Measurements from ENCODE around the gene PLEKHM3.
"Not testable (repeated sequence)": the region's sequence is repeated elsewhere in the genome, so short reads cannot be mapped to it uniquely, and the experiment has no call there.

The PLEKHM3 gene

DNA sequence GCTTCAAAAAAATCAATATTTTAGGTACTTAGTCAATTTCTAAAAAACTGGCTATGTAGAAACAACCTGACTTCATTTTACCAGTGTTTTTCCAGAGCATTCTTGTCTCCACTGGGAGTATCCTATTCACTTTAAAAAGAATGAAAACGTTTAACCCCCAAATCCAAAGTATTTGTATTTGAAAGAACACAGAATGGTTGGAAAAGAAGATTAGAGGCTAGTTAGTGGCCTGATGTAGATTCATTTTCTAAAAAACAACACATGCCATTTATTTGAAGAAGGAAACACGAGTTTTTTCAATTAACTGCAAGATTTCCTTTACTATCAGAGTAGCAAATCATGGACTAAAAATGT is 74.6 kb downstream of the PLEKHM3 start:
- H3K36me3 ChIP-seq (replicated peaks; ENCODE audit: low read depth, low read length), result no peaks in the 10 kb centered on the region

GRCh38 chr2:207950063-207950760 is 75.1 kb downstream of the PLEKHM3 start:
- no peak for TF ChIP-seq EZH2phosphoT487 (IDR thresholded peaks at IDR 0.05; ENCODE audit: low read depth)
- TF ChIP-seq CTCF (IDR thresholded peaks at IDR 0.05; ENCODE audit: low read depth, low read length), result no peak
- Histone ChIP-seq H3K9ac (ENCODE audit: low read length) (no peak overlapping the region), H4K20me1 (ENCODE audit: insufficient read depth, low read length) (no peaks in the 10 kb centered on the region), H3K4me1 (ENCODE audit: low read length) (peaks cover 15% of the 10 kb centered on the region), H3K27ac (ENCODE audit: low read length) (no peak overlapping the region), H3K79me2 (ENCODE audit: low read length) (no peaks in the 10 kb centered on the region), H3K4me3 (ENCODE audit: low read length) (no peak overlapping the region), H3K36me3 (replicated peaks; ENCODE audit: low read depth, low read length) (no peaks in the 10 kb centered on the region), H3K27me3 (ENCODE audit: low read depth, low read length) (no peaks in the 10 kb centered on the region), H3K9me3 (ENCODE audit: insufficient read depth, low read length) (no peaks in the 10 kb centered on the region), H3K4me2 (ENCODE audit: low read length) (no peak overlapping the region), H2AFZ (ENCODE audit: low read depth, low read length) (no peak overlapping the region)

More for the DNA sequence above, 74.6 kb downstream of the PLEKHM3 start:
- Histone ChIP-seq H3K4me3 (ENCODE audit: low read length) (no peak overlapping the region), H3K9ac (ENCODE audit: low read length) (no peak overlapping the region), H3K27ac (ENCODE audit: low read length) (no peak overlapping the region), H3K79me2 (ENCODE audit: low read length) (no peaks in the 10 kb centered on the region), H3K27me3 (ENCODE audit: low read depth, low read length) (no peaks in the 10 kb centered on the region), H3K4me1 (ENCODE audit: low read length) (peaks cover 15% of the 10 kb centered on the region), H3K9me3 (ENCODE audit: insufficient read depth, low read length) (no peaks in the 10 kb centered on the region), H2AFZ (ENCODE audit: low read depth, low read length) (no peak overlapping the region), H4K20me1 (ENCODE audit: insufficient read depth, low read length) (no peaks in the 10 kb centered on the region), H3K4me2 (ENCODE audit: low read length) (no peak overlapping the region)
- TF ChIP-seq EZH2phosphoT487 (IDR thresholded peaks at IDR 0.05; ENCODE audit: low read depth), result no peak
- no peak for TF ChIP-seq CTCF (IDR thresholded peaks at IDR 0.05; ENCODE audit: low read depth, low read length)

DNA sequence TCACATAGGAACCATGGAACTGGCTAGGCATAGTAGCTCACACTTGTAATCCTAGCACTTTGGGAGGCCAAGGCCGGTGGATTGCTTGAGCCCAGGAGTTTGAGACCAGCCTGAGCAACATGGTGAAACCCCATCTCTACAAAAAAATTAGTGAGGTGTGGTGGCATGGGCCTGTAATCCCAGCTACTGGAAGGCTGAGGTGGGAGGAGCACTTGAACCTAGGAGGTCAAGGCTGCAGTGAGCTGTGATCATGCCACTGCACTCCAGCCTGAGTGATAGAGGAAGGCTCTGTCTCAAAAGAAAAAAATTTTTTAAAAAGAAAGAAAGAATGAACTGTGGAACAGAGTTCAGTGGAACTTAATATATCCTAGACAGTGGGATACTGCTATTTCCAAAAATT is 76.1 kb downstream of the PLEKHM3 start:
- H2AFZ ChIP-seq (ENCODE audit: low read depth, low read length); H4K20me1 ChIP-seq (ENCODE audit: insufficient read depth, low read length); H3K36me3 ChIP-seq (replicated peaks; ENCODE audit: low read depth, low read length); H3K9ac ChIP-seq (ENCODE audit: low read length); H3K9me3 ChIP-seq (ENCODE audit: insufficient read depth, low read length); H3K4me3 ChIP-seq (ENCODE audit: low read length); H3K4me2 ChIP-seq (ENCODE audit: low read length); H3K27me3 ChIP-seq (ENCODE audit: low read depth, low read length); H3K27ac ChIP-seq (ENCODE audit: low read length); H3K79me2 ChIP-seq (ENCODE audit: low read length): not testable (repeated sequence)
- peaks cover 15% of the 10 kb centered on the region for H3K4me1 ChIP-seq (ENCODE audit: low read length)

DNA sequence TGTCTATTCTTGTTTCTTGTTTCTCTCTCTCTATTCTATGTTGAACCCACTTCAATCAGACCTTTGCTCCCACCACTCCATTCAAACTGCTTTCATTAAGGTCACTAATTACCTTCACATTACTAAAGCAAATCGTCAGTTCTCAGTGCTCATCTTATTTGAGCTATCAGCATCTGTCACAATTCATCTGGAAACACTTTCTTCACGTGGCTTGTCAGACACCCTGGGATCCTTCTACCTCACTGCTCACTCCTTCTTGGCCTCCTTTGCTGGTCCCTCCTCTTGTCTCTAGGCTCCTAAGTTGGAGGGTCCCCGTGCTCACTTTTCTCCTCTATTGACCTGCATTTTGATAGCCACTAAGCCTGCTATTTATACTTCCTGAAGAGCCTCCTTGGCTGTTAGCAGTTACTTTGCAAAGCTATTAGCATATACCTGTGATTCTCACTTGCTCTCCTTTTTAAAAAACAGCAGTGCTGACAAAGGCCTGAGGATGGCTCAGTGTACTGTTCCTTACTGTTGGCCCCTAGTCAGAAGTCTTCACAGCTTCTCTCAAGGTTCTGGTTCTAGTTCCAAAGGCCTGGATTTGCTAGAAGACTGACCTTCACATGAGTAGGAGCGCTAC is 80.2 kb downstream of the PLEKHM3 start:
- Histone ChIP-seq H3K79me2 (ENCODE audit: low read length) (no peaks in the 10 kb centered on the region), H3K4me1 (ENCODE audit: low read length) (no peaks in the 10 kb centered on the region), H3K27me3 (ENCODE audit: low read depth, low read length) (no peaks in the 10 kb centered on the region), H4K20me1 (ENCODE audit: insufficient read depth, low read length) (no peaks in the 10 kb centered on the region), H3K9ac (ENCODE audit: low read length) (no peak overlapping the region), H3K4me2 (ENCODE audit: low read length) (no peak overlapping the region), H3K9me3 (ENCODE audit: insufficient read depth, low read length) (no peaks in the 10 kb centered on the region), H2AFZ (ENCODE audit: low read depth, low read length) (no peak overlapping the region), H3K27ac (ENCODE audit: low read length) (no peak overlapping the region), H3K36me3 (replicated peaks; ENCODE audit: low read depth, low read length) (no peaks in the 10 kb centered on the region), H3K4me3 (ENCODE audit: low read length) (no peak overlapping the region)
- TF ChIP-seq CTCF (IDR thresholded peaks at IDR 0.05; ENCODE audit: low read depth, low read length), result no peak
- TF ChIP-seq EZH2phosphoT487 (IDR thresholded peaks at IDR 0.05; ENCODE audit: low read depth), result no peak

Measured in OCI-LY3 (cell line).